SK-N-SH (cell line): ENCODE measurements around the gene KRTAP21-2.

Experiments used
- CTCF ChIP-seq: fragments of 200-600 bp; sonication (generic); IDR thresholded peaks from 2 replicates; pipeline ENCODE4 v1.6.1; 2017; ENCODE audit warnings: antibody characterized with exemption, mild to moderate bottlenecking, moderate library complexity
- RAD21 ChIP-seq: IDR thresholded peaks from 2 replicates; pipeline ENCODE4 v1.6.1; 2012; ENCODE audit warnings: mild to moderate bottlenecking, low read length
- SIN3A ChIP-seq: IDR thresholded peaks from 2 replicates; pipeline ENCODE4 v1.6.1; 2012; ENCODE audit warnings: low read depth, mild to moderate bottlenecking, low read length, moderate library complexity, borderline replicate concordance

DNA sequence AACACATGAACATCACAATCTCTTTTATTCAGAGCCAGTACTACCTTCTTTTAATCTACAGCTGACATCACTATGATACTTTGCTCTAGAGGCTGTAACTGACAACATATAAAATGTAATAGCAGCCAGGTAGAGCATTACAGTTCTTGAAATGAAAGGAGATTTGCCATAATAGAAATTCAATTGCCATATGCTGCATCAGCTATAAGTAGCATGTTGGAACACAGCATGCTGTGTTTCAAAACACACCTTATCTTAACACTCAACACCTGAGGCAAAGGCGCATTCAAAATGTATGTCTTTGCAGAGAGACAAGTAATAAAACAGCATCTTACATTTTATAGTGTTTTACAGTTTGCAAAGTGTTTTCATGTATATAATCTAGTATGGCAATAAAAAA lies 32.2 kb upstream of the KRTAP21-2 start:
- TF ChIP-seq CTCF (no peak), SIN3A (no peak), RAD21 (no peak)
